ENCODE data around the gene PTPN4. TPM values are rescaled to one million over a fixed set of nuclear protein-coding genes. Genes with fewer than 3 reads are reported as not detected.
A peak's percentile ranks its signal among the peaks of the same experiment; 100 is the strongest.

Gene PTPN4
- total and polyA plus RNA-seq, 4 donors = 4.2 to 70.7 (median 27.0) TPM

DNA sequence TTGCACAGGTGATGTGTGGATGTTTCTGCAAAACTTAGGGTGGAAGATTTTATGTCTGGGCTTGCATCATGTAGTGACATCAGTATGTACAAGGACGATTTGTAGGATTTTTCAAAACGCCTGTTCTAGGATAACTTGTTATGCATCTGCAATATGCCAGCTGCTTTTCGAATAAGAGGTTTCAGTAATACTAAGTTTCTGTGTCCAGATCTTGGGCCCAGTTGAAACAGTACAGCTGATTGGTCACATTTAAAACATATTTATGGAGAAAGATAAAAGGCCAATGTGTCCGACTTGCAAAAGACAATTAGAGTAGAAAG lies 1.2 kb downstream of the PTPN4 start:
- ATAC-seq (ENCODE audit: insufficient read depth, low FRiP score) (no peak), DNase-seq (peak in 2 of 3 donors; percentile 77 to 78)
- 11 to 13% methylated on average over 4 of the region's 4 CpGs for WGBS, 2 donors
- Histone ChIP-seq H3K4me3 (no peak overlapping the region), H3K9ac (ENCODE audit: insufficient read depth in 1 of 2, low read length in 2 of 2) (peak overlapping the region; percentile 51 to 89), H3K4me1 (ENCODE audit: control insufficient read depth in 5 of 5, insufficient read depth in 5 of 5, low read length in 5 of 5) (peaks cover 3 to 27% (median 7%) of the 10 kb centered on the region in 5 donors), H3K27me3 (ENCODE audit: control insufficient read depth in 3 of 3, insufficient read depth in 3 of 3, low read length in 2 of 3) (no peaks in the 10 kb centered on the region), H3K36me3 (ENCODE audit: control insufficient read depth in 4 of 4, insufficient read depth in 4 of 4, low read length in 4 of 4) (no peaks in the 10 kb centered on the region), H3K27ac (ENCODE audit: low read depth in 1 of 2, low read length in 1 of 2) (peak overlapping the region in 1 of 2 donors; percentile 99), H3K9me3 (ENCODE audit: control insufficient read depth in 4 of 4, insufficient read depth in 3 of 4, low read length in 3 of 4) (no peaks in the 10 kb centered on the region)
- TF ChIP-seq, protein P1, sequence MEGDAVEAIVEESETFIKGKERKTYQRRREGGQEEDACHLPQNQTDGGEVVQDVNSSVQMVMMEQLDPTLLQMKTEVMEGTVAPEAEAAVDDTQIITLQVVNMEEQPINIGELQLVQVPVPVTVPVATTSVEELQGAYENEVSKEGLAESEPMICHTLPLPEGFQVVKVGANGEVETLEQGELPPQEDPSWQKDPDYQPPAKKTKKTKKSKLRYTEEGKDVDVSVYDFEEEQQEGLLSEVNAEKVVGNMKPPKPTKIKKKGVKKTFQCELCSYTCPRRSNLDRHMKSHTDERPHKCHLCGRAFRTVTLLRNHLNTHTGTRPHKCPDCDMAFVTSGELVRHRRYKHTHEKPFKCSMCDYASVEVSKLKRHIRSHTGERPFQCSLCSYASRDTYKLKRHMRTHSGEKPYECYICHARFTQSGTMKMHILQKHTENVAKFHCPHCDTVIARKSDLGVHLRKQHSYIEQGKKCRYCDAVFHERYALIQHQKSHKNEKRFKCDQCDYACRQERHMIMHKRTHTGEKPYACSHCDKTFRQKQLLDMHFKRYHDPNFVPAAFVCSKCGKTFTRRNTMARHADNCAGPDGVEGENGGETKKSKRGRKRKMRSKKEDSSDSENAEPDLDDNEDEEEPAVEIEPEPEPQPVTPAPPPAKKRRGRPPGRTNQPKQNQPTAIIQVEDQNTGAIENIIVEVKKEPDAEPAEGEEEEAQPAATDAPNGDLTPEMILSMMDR (IDR thresholded peaks at IDR 0.05; ENCODE audit: control extremely low read depth, extremely low read depth) = no peak

DNA sequence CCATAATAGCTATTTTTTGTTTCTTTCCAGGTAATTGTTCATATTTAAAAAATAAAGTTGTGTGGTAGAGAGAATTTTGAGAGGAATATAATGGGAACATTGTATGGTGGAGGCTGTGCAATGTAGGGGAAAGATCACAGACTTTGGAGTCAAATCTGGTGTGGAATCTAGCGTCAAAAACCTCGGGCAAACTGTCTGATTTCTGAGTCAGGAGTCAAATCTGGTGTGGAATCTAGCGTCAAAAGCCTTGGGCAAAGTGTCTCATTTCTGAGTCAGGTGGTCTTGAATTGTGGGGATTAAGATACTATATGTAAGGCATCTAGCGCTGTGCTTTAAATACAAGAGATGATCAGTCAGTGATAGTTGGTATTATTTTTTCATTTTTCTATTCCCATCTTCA lies 5.1 kb downstream of the PTPN4 start:
- WGBS, 2 donors = 96 to 98% methylated on average over 4 of the region's 4 CpGs

DNA sequence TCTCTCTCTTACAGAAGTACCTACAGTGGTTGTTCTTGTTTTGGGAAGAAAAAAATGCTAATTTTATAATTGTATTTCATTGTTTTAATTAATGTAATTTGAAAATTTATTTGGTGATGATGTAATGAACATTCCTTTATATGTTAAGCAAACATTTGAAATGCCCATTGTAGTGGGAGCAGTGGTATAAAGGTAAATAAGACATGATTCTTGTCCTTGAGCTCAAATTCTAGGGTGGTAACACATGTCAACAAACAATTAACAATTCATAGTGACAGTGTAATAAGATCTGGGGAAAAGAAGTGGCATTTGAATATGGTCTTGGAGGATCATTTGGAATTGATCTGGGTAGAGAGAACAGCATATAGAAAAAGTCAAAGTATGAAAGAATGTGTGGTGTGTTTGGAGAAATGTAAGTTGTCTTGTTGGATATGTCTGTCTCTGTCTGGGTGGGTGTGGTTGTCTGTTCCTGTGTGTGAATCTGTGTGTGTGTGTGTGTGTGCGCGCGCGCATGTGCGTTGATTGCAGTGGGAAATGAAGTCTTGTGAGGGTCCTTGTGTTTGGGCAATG lies 5.8 kb downstream of the PTPN4 start:
- peaks cover 3 to 27% (median 9%) of the 10 kb centered on the region in 5 donors for H3K4me1 ChIP-seq (ENCODE audit: control insufficient read depth in 5 of 5, insufficient read depth in 5 of 5, low read length in 5 of 5)
- ATAC-seq (ENCODE audit: insufficient read depth, low FRiP score) (no peak), DNase-seq (no peak)
- H3K9me3 ChIP-seq (ENCODE audit: control insufficient read depth in 4 of 4, insufficient read depth in 3 of 4, low read length in 3 of 4) = no peaks in the 10 kb centered on the region
- H3K27me3 ChIP-seq (ENCODE audit: control insufficient read depth in 3 of 3, insufficient read depth in 3 of 3, low read length in 2 of 3) = no peaks in the 10 kb centered on the region
- H3K27ac ChIP-seq (ENCODE audit: low read depth in 1 of 2, low read length in 1 of 2) = peak overlapping the region in 1 of 2 donors; percentile 31
- H3K9ac ChIP-seq (ENCODE audit: insufficient read depth in 1 of 2, low read length in 2 of 2) = no peak overlapping the region
- H3K4me3 ChIP-seq = no peak overlapping the region
- WGBS, 2 donors = 83 to 90% methylated on average over 5 of the region's 5 CpGs
- TF ChIP-seq, protein P1 (IDR thresholded peaks at IDR 0.05; ENCODE audit: control extremely low read depth, extremely low read depth) = no peak
- no peaks in the 10 kb centered on the region for H3K36me3 ChIP-seq (ENCODE audit: control insufficient read depth in 4 of 4, insufficient read depth in 4 of 4, low read length in 4 of 4)

More for the DNA sequence above, 5.1 kb downstream of the PTPN4 start:
- H3K4me3 ChIP-seq = no peak overlapping the region
- H3K9me3 ChIP-seq (ENCODE audit: control insufficient read depth in 4 of 4, insufficient read depth in 3 of 4, low read length in 3 of 4) = no peaks in the 10 kb centered on the region
- H3K27ac ChIP-seq (ENCODE audit: low read depth in 1 of 2, low read length in 1 of 2) = no peak overlapping the region
- H3K4me1 ChIP-seq (ENCODE audit: control insufficient read depth in 5 of 5, insufficient read depth in 5 of 5, low read length in 5 of 5) = peaks cover 3 to 27% (median 9%) of the 10 kb centered on the region in 5 donors
- ATAC-seq (ENCODE audit: insufficient read depth, low FRiP score) = no peak
- H3K9ac ChIP-seq (ENCODE audit: insufficient read depth in 1 of 2, low read length in 2 of 2) = no peak overlapping the region
- DNase-seq = no peak
- no peaks in the 10 kb centered on the region for H3K36me3 ChIP-seq (ENCODE audit: control insufficient read depth in 4 of 4, insufficient read depth in 4 of 4, low read length in 4 of 4)
- TF ChIP-seq, protein P1 (IDR thresholded peaks at IDR 0.05; ENCODE audit: control extremely low read depth, extremely low read depth) = no peak
- H3K27me3 ChIP-seq (ENCODE audit: control insufficient read depth in 3 of 3, insufficient read depth in 3 of 3, low read length in 2 of 3) = no peaks in the 10 kb centered on the region

- no peak overlapping the region for H3K27ac ChIP-seq (ENCODE audit: low read depth in 1 of 2, low read length in 1 of 2)
- no peaks in the 10 kb centered on the region for H3K27me3 ChIP-seq (ENCODE audit: control insufficient read depth in 3 of 3, insufficient read depth in 3 of 3, low read length in 2 of 3)
- H3K9ac ChIP-seq (ENCODE audit: insufficient read depth in 1 of 2, low read length in 2 of 2) = no peak overlapping the region
- peaks cover 3 to 21% (median 9%) of the 10 kb centered on the region in 5 donors for H3K4me1 ChIP-seq (ENCODE audit: control insufficient read depth in 5 of 5, insufficient read depth in 5 of 5, low read length in 5 of 5)
- peaks cover 0 to 1% (median 0%) of the 10 kb centered on the region in 4 donors for H3K9me3 ChIP-seq (ENCODE audit: control insufficient read depth in 4 of 4, insufficient read depth in 3 of 4, low read length in 3 of 4)
- 94 to 95% methylated on average over 5 of the region's 5 CpGs for WGBS, 2 donors
- H3K4me3 ChIP-seq = no peak overlapping the region
- ATAC-seq (ENCODE audit: insufficient read depth, low FRiP score) (no peak), DNase-seq (no peak)
- no peaks in the 10 kb centered on the region for H3K36me3 ChIP-seq (ENCODE audit: control insufficient read depth in 4 of 4, insufficient read depth in 4 of 4, low read length in 4 of 4)
- TF ChIP-seq, protein P1 (IDR thresholded peaks at IDR 0.05; ENCODE audit: control extremely low read depth, extremely low read depth) = no peak
Observed at GRCh38 chr2:119766944-119767343, 7.2 kb downstream of the PTPN4 start.
